H1 (cell line): ENCODE data around the gene COL19A1. TPM values are rescaled to one million over a fixed set of nuclear protein-coding genes. Genes with fewer than 3 reads are reported as not detected.

ENCODE experiments used
- CHD7 ChIP-seq: fragments of 300-600 bp; sonication (generic); IDR thresholded peaks from 2 replicates; pipeline ENCODE4 v1.7.1; 2012; ENCODE audit warnings: low read length, moderate library complexity, mild to moderate bottlenecking, inconsistent platforms; ENCODE audit not compliant: insufficient replicate concordance
- RBBP5 ChIP-seq: IDR thresholded peaks from 2 replicates; pipeline ENCODE4 v1.7.1; 2012; ENCODE audit warnings: low read depth, mild to moderate bottlenecking, inconsistent platforms, low read length, moderate library complexity, borderline replicate concordance
- RXRA ChIP-seq: IDR thresholded peaks from 2 replicates; pipeline ENCODE4 v1.6.1; 2011; ENCODE audit warnings: low read depth, mild to moderate bottlenecking, low read length, moderate library complexity; ENCODE audit not compliant: insufficient read depth
- SAP30 ChIP-seq: fragments of 300-600 bp; sonication (generic); IDR thresholded peaks from 2 replicates; pipeline ENCODE4 v1.7.1; 2012; ENCODE audit warnings: low read length, moderate library complexity, mild to moderate bottlenecking, inconsistent platforms; ENCODE audit not compliant: insufficient read depth, insufficient replicate concordance
- polyA plus RNA-seq, 7 experiments: library from polyadenylated mRNA; depleted of rRNA in 3 of 7; stranded (reverse) in 5 of 7; unstranded in 2 of 7; fragments of >200 nt in 5 of 7; fragments of 200-250 nt in 2 of 7; gene quantifications; 1 replicate in 5 of 7; 2 replicates in 1 of 7; 4 replicates in 1 of 7; pipeline versions ENCODE4 v1.2.1 to v1.2.3, GENCODE V29; 2011 to 2013; ENCODE audit warnings: missing spikeins in 2 of 7, mixed read lengths in 2 of 7
- total RNA-seq: library from RNA; stranded (reverse); fragmentation: NEBNext Ultra II Directional; extraction: Animal tissue kit (Norgen Biotek cat#: 25700); gene quantifications from 2 replicates; pipeline ENCODE4 v1.2.1, GENCODE V29; 2021

Gene COL19A1
- total and polyA plus RNA-seq, 2 of the 8 experiments (the other 6 are each of a cell fraction or from before 2014, with no cell fraction given), result not detected

GRCh38 chr6:69915346-69915745 is 49.0 kb downstream of the COL19A1 start (continued):
- TF ChIP-seq CHD7 (no peak), RXRA (no peak), RBBP5 (no peak), SAP30 (no peak)
- TF ChIP-seq, all 59 proteins: peak for 0
